HUES64 (cell line): ENCODE results near the gene PCDHA5.
A peak's percentile ranks its signal among the peaks of the same experiment; 100 is the strongest.
"Not testable (repeated sequence)": the region's sequence is repeated elsewhere in the genome, so short reads cannot be mapped to it uniquely, and the experiment has no call there.

Experiments used
- H3K27ac ChIP-seq: 2 replicates; pipeline ENCODE4 v1.7.0; 2013; ENCODE audit warnings: low read depth, low read length, inconsistent platforms
- H3K27me3 ChIP-seq: 2 replicates; pipeline ENCODE4 v1.6.1; 2013; ENCODE audit warnings: mild to moderate bottlenecking, low read length; ENCODE audit not compliant: insufficient read depth
- H3K36me3 ChIP-seq: 2 replicates; pipeline ENCODE4 v1.6.1; 2013; ENCODE audit warnings: mild to moderate bottlenecking, low read length; ENCODE audit not compliant: insufficient read depth
- H3K4me1 ChIP-seq: 2 replicates; pipeline ENCODE4 v1.6.1; 2013; ENCODE audit warnings: mild to moderate bottlenecking, low read length, moderate library complexity; ENCODE audit not compliant: insufficient read depth
- H3K4me3 ChIP-seq: 2 replicates; pipeline ENCODE4 v1.5.1; 2013; ENCODE audit warnings: mild to moderate bottlenecking, low read length, moderate library complexity
- H3K9ac ChIP-seq: 2 replicates; pipeline ENCODE4 v1.6.1; 2013; ENCODE audit warnings: mild to moderate bottlenecking, low read depth, low read length
- H3K9me3 ChIP-seq: 2 replicates; pipeline ENCODE4 v1.6.1; 2013; ENCODE audit warnings: low read depth, low read length; ENCODE audit not compliant: insufficient read depth
- WGBS: fragments of 150-250, 120-280 bp; methylation state at CpG from one replicate; pipeline ENCODE4 v1.1.7; 2013; ENCODE audit warnings: missing lambda C conversion rate; 5-methylcytosine and 5-hydroxymethylcytosine counted together

PCDHA5 gene

DNA sequence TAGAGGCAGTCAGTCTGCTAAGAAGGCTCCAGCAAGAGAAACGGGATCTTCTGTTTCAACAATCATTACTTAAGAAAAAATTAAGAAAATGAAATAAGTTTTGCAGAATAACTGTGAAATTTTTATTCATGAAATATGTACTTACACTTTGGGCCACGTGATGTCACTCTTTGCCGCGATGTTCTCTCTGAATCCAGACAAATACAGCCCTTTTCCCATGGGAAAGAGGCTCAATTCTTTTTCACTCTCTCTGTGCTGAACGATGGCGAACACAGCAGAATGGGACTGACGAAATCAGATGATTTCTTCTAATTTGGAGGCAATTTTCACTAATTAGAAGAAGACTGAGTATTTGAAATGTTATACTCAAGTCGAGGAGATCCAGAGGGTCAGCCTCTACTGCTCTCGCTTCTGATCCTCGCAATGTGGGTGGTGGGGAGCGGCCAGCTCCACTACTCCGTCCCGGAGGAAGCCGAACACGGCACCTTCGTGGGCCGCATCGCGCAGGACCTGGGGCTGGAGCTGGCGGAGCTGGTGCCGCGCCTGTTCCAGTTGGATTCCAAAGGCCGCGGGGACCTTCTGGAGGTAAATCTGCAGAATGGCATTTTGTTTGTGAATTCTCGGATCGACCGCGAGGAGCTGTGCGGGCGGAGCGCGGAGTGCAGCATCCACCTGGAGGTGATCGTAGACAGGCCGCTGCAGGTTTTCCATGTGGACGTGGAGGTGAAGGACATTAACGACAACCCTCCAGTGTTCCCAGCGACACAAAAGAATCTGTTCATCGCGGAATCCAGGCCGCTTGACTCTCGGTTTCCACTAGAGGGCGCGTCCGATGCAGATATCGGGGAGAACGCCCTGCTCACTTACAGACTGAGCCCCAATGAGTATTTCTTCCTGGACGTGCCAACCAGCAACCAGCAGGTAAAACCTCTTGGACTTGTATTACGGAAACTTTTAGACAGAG lies 27.0 kb downstream of the PCDHA5 start, which contains the start of gene PCDHA9:
Gene PCDHA9, plus strand, starts transcription at position 244 of the 964 bp plus-strand sequence. Its CDS starts 114 bp downstream, at position 358.
- not testable (repeated sequence) for H3K9me3 ChIP-seq, H3K9ac ChIP-seq, H3K27me3 ChIP-seq, H3K36me3 ChIP-seq, H3K4me1 ChIP-seq, H3K27ac ChIP-seq
- H3K4me3 ChIP-seq: peak within 1 kb of the TSS; percentile 28
- 95% methylated on average over 39 of the region's 48 CpGs for WGBS

GRCh38 chr5:140849831-140850634 lies 28.6 kb downstream of the PCDHA5 start:
- not testable (repeated sequence) for H3K36me3 ChIP-seq, H3K9me3 ChIP-seq, H3K9ac ChIP-seq, H3K27me3 ChIP-seq, H3K27ac ChIP-seq, H3K4me3 ChIP-seq, H3K4me1 ChIP-seq
- 97% methylated on average over 101 of the region's 101 CpGs for WGBS

DNA sequence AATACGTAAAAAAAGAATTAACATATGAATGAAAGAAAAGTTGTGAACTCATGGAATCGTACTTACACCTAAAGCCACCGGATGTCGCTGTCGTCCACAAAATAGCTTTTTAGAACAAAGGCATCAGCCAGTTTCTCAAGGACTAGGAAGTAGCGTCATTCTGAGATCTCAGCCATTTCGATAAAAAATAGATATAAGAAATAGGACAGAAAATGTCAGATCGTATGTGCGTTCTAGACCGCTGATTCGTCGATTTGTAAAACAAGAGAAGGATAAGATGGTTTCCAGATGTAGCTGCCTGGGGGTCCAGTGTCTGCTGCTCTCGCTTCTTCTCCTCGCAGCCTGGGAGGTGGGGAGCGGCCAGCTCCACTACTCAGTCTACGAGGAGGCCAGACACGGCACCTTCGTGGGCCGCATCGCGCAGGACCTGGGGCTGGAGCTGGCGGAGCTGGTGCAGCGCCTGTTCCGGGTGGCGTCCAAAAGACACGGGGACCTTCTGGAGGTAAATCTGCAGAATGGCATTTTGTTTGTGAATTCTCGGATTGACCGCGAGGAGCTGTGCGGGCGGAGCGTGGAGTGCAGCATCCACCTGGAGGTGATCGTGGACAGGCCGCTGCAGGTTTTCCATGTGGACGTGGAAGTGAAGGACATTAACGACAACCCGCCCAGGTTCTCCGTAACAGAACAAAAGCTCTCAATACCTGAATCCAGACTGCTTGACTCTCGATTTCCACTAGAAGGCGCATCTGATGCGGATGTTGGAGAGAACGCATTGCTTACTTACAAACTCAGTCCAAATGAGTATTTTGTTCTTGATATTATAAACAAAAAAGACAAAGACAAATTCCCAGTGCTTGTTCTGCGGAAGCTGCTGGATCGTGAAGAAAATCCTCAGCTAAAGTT lies 34.6 kb downstream of the PCDHA5 start, which contains the start of gene PCDHA10:
Gene PCDHA10, plus strand, starts transcription at position 126 of the 903 bp plus-strand sequence. Its CDS starts 152 bp downstream, at position 278.
- WGBS: 92% methylated on average over 44 of the region's 44 CpGs
- peak within 1 kb of the TSS; percentile 70 for H3K9ac ChIP-seq
- H3K27ac ChIP-seq: no peak within 1 kb of the TSS
- H3K4me1 ChIP-seq: 0 out of 2 replicates have a peak, but pooled peaks cover 3% of the 10 kb centered on the region
- peak within 1 kb of the TSS; percentile 56 for H3K4me3 ChIP-seq
- H3K9me3 ChIP-seq: no peaks in the 10 kb centered on the region
- no peaks in the 10 kb centered on the region for H3K36me3 ChIP-seq
- H3K27me3 ChIP-seq: no peaks in the 10 kb centered on the region

GRCh38 chr5:140857177-140857986 lies 36.0 kb downstream of the PCDHA5 start:
- H3K27me3 ChIP-seq: no peaks in the 10 kb centered on the region
- no peaks in the 10 kb centered on the region for H3K9me3 ChIP-seq
- H3K27ac ChIP-seq: no peak overlapping the region
- 0 out of 2 replicates have a peak, but pooled peaks cover 3% of the 10 kb centered on the region for H3K4me1 ChIP-seq
- no peaks in the 10 kb centered on the region for H3K36me3 ChIP-seq
- H3K9ac ChIP-seq: no peak overlapping the region
- no peak overlapping the region for H3K4me3 ChIP-seq
- WGBS: 97% methylated on average over 94 of the region's 94 CpGs

DNA sequence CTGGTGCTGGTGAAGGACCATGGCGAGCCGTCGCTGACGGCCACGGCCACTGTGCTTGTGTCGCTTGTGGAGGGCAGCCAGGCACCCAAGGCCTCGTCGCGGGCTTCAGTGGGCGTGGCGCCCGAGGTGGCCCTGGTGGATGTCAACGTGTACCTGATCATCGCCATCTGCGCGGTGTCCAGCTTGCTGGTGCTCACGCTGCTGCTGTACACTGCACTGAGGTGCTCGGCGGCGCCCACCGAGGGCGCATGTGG lies 36.5 kb downstream of the PCDHA5 start:
- no peaks in the 10 kb centered on the region for H3K9me3 ChIP-seq
- no peak overlapping the region for H3K27ac ChIP-seq
- H3K9ac ChIP-seq: no peak overlapping the region
- no peak overlapping the region for H3K4me3 ChIP-seq
- H3K4me1 ChIP-seq: 0 out of 2 replicates have a peak, but pooled peaks cover 3% of the 10 kb centered on the region
- WGBS: 97% methylated on average over 22 of the region's 22 CpGs
- no peaks in the 10 kb centered on the region for H3K27me3 ChIP-seq
- H3K36me3 ChIP-seq: no peaks in the 10 kb centered on the region

GRCh38 chr5:140862441-140863295 lies 41.3 kb downstream of the PCDHA5 start:
- H3K27ac ChIP-seq: no peak overlapping the region
- H3K9me3 ChIP-seq: no peaks in the 10 kb centered on the region; the same call in 1 of the 2 replicates
- no peak overlapping the region for H3K4me3 ChIP-seq
- no peaks in the 10 kb centered on the region for H3K27me3 ChIP-seq
- WGBS: 97% methylated on average over 76 of the region's 76 CpGs
- H3K4me1 ChIP-seq: 0 out of 2 replicates have a peak, but pooled peaks cover 2% of the 10 kb centered on the region
- H3K9ac ChIP-seq: no peak overlapping the region
- no peaks in the 10 kb centered on the region; the same call in 1 of the 2 replicates for H3K36me3 ChIP-seq

GRCh38 chr5:140868721-140869554 lies 47.5 kb downstream of the PCDHA5 start, which contains the start of gene PCDHA11:
TSS of gene PCDHA11 (plus strand) at chr5:140868957. CDS start at chr5:140869104, 147 bp downstream.
- H3K4me1 ChIP-seq: 0 out of 2 replicates have a peak, but pooled peaks cover 3% of the 10 kb centered on the region
- 3% methylated on average over 40 of the region's 41 CpGs for WGBS
- peaks cover 6% of the 10 kb centered on the region; the same call in 1 of the 2 replicates for H3K36me3 ChIP-seq
- peak within 1 kb of the TSS; percentile 71 for H3K4me3 ChIP-seq
- no peaks in the 10 kb centered on the region for H3K27me3 ChIP-seq
- H3K27ac ChIP-seq: peak within 1 kb of the TSS; percentile 65; the same call in 1 of the 2 replicates
- H3K9ac ChIP-seq: peak within 1 kb of the TSS; percentile 84
- 0 out of 2 replicates have a peak, but pooled peaks cover 4% of the 10 kb centered on the region for H3K9me3 ChIP-seq

- H3K9ac ChIP-seq: peak overlapping the region; percentile 84
- 0 out of 2 replicates have a peak, but pooled peaks cover 3% of the 10 kb centered on the region for H3K4me1 ChIP-seq
- H3K4me3 ChIP-seq: peak overlapping the region; percentile 71
- peaks cover 6% of the 10 kb centered on the region; the same call in 1 of the 2 replicates for H3K36me3 ChIP-seq
- H3K27me3 ChIP-seq: no peaks in the 10 kb centered on the region
- H3K27ac ChIP-seq: no peak overlapping the region
- WGBS: 87% methylated on average over 5 of the region's 5 CpGs
- H3K9me3 ChIP-seq: 0 out of 2 replicates have a peak, but pooled peaks cover 4% of the 10 kb centered on the region
These were observed 48.1 kb downstream of the PCDHA5 start for GRCh38 chr5:140869555-140869886.
